ENCODE measurements around the gene NTMT1.

NTMT1 gene

DNA sequence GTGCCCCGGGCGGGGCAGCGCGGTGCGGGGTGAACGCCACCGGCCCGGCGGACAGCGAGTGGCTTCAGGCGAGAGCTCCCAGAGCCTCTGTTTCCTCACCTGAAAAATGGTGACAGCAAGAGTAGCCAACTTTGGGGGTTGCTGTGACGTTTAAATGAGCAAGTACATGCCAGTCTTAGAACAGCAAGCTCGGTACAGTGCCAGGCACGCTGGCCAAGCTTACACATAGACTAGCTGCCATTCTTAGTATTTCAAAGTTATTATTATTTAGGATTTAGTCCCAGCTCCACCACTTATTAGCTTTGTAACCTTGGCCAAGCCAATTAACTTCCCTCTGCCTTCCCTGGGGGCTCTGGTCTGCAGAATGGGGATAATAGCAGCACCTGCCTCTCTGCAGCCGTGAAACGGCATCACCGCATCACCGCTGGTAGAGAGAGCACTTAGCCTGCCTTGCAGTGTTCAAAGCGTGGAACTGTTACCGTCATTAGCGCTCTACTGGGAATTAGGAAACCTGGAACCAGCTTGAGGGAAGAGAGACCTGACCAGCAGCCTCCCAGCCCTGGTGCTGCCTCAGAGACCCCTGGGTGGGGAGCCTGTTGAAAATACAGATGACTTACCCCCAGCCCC, 5.2 kb upstream of the NTMT1 start, which contains the start of gene C9orf50:
C9orf50 (minus strand) TSS at position 433 of the 627 bp plus-strand sequence. CDS start 527 bp downstream, outside the sequence.
- Mint-ChIP-seq H3K27ac (no peak within 1 kb of the TSS), H3K4me1 (peaks cover 25% of the 10 kb centered on the region), H3K9me3 (peaks cover 0 to 4% of the 10 kb centered on the region in 2 donors), H3K27me3 (peaks cover 49% of the 10 kb centered on the region), H3K4me3 (peak within 1 kb of the TSS; percentile 14 to 66)
- DNase-seq (no peak), ATAC-seq (no peak)

DNA sequence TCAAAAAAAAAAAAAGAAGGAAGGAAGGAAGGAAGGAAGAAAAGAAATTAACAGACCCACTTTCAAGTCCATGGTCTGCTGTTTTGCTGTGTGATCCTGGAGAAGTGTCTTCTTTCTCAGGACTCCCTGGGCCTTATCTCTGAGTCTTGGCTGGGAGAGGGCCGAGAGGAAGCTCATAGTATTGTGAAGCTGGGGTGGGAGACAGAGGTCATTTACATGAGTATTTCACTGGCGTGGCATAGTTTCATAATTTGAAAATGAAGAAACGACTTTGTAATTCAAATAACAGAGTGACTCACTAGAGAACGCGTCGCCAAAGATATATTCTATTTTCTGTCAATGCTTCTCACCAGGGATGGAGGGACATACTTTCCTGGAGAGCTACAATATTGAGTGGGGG, 2.6 kb upstream of the NTMT1 start:
- no peak overlapping the region for H3K27ac Mint-ChIP-seq
- H3K27me3 Mint-ChIP-seq: peaks cover 46% of the 10 kb centered on the region
- DNase-seq (no peak), ATAC-seq (no peak)
- H3K4me1 Mint-ChIP-seq: peaks cover 44% of the 10 kb centered on the region
- no peak overlapping the region for H3K4me3 Mint-ChIP-seq
- H3K9me3 Mint-ChIP-seq: peaks cover 0 to 4% of the 10 kb centered on the region in 2 donors

DNA sequence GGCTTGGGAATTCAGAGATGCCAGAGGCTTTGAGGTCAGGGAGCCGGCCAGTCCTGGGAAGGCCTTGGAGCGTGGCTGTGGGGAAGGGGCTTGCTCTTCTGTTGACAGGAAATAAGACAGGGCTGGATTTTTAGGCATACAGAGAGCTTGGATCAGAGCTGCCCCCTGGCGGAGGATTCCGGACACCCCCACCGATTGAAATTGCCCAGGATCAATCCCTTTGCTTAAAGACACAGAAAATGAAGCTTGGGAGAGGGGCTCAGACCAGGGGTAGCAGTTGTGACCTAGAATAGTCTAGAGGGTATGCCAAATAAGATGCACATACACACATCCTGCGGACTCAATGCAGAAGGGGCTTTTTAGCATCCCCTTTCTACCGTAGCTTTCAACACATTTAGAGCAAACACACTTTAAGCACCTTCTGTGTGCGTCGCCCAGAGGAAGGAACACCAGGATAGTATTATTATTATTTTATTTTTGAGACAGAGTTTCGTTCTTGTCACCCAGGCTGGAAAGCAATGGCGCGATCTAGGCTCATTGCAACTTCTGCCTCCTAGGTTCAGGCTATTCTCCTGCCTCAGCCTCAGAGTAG, 1.7 kb upstream of the NTMT1 start:
- Mint-ChIP-seq H3K27me3 (peaks cover 37% of the 10 kb centered on the region), H3K9me3 (no peaks in the 10 kb centered on the region), H3K27ac (peak overlapping the region in 1 of 2 donors; percentile 72), H3K4me1 (peaks cover 53% of the 10 kb centered on the region), H3K4me3 (peak overlapping the region; percentile 83 to 87)
- no peak for ATAC-seq
- DNase-seq: peak; percentile 64 to 70

DNA sequence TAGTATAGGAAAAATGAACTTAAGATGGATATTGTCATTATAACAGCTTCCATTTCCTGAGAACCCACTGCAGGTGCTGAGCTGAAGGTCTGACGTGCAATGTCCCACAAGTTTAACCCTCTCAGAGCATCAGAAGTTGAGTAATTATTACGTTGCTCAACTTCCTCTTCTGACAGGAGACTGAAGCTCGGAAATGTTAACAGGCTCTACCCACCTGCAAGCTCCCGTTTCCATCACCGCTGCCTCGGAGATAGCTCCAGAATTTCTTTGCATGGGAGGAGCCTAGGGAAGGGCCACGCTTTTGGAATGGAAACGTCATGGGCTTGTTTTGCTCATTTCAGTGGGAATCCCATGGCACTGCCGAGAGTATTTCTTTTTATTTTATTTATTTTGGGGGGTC, 1.0 kb upstream of the NTMT1 start:
- peak overlapping the region; percentile 86 to 96 for H3K27ac Mint-ChIP-seq
- peaks cover 31% of the 10 kb centered on the region for H3K27me3 Mint-ChIP-seq
- H3K9me3 Mint-ChIP-seq: no peaks in the 10 kb centered on the region
- peaks cover 60% of the 10 kb centered on the region for H3K4me1 Mint-ChIP-seq
- DNase-seq: peak in 1 of 2 donors; percentile 32
- peak overlapping the region; percentile 83 to 87 for H3K4me3 Mint-ChIP-seq
- ATAC-seq: peak; percentile 59

DNA sequence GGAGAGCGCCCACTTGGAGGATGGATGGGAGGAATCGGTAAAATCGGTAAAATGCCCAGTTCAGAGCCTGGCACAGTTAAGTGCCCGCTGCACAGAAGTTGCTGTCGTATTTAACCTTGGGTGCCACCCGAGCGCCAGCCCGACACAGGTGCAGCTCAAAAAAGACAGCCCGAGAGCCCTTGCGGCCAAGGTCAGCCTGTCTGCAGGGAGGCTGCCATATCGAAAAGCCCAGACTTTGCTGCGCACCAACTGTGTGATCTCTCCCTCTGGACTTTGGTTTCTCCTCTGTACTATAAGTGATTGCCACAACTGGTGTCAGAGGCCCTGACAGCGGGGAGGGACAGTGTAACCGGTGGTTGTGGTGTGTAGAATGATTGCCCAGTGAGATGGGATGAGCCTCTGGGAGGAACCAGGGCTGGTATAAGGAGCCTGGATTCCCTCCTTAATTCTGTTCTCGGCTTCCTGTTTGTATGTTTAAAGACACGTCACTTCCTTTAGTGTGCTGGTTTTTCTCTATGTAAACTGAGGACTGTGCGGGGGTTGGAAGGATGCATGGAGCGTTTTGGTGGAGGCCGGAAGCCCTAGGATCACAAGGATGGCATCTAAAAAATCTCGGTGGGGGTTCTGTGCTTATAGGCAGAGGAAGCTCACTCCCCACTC, 792 bp downstream of the NTMT1 start:
- peaks cover 18% of the 10 kb centered on the region for H3K27me3 Mint-ChIP-seq
- ATAC-seq (peak; percentile 58), DNase-seq (peak in 1 of 2 donors; percentile 45)
- no peaks in the 10 kb centered on the region for H3K9me3 Mint-ChIP-seq
- peak overlapping the region; percentile 83 to 87 for H3K4me3 Mint-ChIP-seq
- peaks cover 69% of the 10 kb centered on the region for H3K4me1 Mint-ChIP-seq
- peak overlapping the region; percentile 6 to 85 for H3K27ac Mint-ChIP-seq

DNA sequence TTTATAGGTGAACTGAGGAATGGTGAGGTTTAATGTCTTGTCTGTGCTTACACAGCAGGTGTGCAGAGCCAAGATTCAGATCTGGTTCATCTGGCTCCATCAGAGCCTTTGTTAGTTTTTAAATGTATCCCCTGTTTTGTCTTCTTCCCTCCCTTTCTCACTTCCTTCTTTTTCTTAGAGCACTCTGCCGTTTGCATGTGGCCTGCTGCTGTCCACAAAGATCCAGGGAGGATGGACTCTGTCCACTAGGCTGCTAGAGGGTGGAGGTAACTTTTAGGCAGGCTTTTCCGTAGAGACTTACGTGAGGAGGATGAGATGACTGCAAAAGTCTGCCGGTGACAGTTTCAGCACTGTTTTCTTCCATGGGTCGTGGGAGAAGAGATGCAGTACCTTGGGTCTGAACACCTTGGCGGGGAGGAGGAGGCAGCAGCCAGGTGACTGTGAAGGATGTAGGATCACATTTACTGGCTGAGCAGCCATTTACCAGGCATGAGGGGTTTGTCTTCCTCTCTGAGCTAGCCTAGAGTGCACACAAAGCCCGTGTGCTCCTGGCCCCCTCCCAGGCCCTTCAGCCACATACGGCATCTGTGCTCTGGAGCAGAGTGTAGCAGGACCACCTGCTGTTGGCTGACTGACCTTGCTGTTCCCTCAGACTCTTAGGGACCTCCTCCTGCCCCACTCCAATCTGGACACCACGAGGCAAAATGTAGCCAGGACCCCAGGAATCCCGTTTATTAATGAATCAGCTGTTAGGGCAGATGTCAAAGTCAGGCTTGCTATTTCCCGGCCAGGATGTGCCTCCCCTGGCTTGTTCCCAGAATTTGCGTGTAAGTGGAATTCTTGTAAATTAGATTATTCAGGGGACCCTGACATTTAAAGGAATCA, 1.8 kb downstream of the NTMT1 start:
- peak overlapping the region; percentile 76 to 89 for H3K27ac Mint-ChIP-seq
- H3K4me1 Mint-ChIP-seq: peaks cover 72% of the 10 kb centered on the region
- DNase-seq (no peak), ATAC-seq (no peak)
- H3K27me3 Mint-ChIP-seq: peaks cover 7% of the 10 kb centered on the region
- H3K4me3 Mint-ChIP-seq: peak overlapping the region; percentile 83 to 87
- no peaks in the 10 kb centered on the region for H3K9me3 Mint-ChIP-seq

DNA sequence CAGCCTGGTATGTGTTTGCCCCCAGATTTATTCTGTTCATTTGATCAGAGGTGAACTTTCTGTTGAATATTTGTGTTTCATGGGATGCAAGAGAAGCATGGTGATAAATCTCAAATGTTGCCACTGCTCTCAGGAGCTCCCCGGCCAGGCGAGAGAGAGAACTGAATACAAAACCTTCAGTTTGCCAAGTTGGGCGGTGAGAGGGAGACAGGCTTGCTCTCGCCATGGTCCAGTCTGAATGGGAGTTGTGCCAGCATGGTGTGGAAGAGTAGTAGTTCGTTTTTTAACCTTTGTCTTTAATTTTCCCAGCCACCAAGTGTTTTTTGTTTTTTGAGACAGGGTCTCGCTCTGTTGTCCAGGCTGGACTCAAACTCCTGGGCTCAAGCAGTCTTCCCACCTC, 2.7 kb downstream of the NTMT1 start:
- Mint-ChIP-seq H3K27me3 (no peaks in the 10 kb centered on the region), H3K4me3 (peak overlapping the region in 1 of 2 donors; percentile 18), H3K9me3 (no peaks in the 10 kb centered on the region), H3K4me1 (peaks cover 72% of the 10 kb centered on the region), H3K27ac (peak overlapping the region in 1 of 2 donors; percentile 5)
- no peak for ATAC-seq
- DNase-seq: no peak

DNA sequence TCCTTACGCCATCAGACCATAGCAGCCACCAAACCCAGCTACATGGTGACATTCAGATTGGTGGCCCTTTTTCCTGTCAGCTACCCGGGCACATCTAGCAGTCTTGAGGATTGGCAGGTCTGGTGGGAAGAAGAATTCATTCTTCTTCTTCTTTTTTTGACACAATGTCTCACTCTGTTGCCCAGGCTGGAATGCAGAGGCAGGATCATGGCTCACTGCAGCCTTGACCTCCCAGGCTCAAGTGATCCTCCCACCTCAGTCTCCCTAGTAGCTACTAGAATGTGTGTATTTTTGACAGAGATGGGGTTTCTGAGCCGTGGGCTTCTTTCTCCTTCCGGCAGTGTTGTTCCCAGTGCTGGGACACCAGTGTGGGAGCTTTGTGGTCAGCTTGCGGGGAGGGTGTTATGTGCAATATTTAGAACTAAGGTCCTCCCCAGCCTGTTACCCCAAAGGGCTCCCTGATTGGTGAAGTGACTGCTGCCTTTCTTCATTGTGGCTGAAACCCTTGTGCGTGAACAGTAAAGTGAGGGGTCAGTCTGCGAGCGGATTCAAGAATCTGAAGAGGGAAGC, 3.4 kb downstream of the NTMT1 start:
- Mint-ChIP-seq H3K27ac (peak overlapping the region in 1 of 2 donors; percentile 46), H3K27me3 (no peaks in the 10 kb centered on the region), H3K4me3 (peak overlapping the region in 1 of 2 donors; percentile 18), H3K9me3 (no peaks in the 10 kb centered on the region), H3K4me1 (peaks cover 66% of the 10 kb centered on the region)
- ATAC-seq (no peak), DNase-seq (no peak)

DNA sequence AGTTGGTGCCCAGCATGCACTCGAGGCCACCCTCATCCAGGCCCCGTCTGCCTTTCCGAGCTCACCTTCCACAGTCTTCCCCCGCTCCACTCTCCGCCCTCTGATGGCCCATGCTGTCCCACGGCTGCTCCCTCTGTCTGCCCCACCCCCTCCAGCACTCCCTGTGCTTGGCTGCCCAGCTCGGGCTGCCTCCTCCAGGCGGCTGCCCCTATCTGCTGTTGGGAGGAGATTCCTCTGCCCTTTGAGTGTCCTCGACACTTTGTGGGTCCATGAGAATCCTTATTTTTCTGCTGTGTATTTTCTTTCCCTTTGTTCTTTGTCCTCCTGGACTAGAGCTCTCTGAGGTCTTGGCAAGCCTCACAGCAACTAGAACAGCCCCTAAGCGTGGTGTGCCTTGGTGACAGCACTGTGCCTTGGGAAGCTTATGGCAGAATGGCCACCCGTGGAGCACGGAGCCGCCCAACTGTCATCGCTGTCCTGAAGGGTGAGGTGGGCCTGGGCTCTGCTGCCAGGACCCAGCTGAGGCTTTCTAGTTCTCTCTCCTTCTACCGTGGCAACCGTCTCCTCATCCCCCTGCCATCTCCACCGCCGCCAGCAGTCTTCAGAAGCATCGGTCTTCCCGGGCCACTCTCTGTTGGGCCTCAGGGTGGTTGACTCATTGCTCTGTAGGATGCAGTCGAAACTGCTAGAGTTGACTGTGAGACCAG, 5.2 kb downstream of the NTMT1 start:
- peaks cover 54% of the 10 kb centered on the region for H3K4me1 Mint-ChIP-seq
- no peak for ATAC-seq

DNA sequence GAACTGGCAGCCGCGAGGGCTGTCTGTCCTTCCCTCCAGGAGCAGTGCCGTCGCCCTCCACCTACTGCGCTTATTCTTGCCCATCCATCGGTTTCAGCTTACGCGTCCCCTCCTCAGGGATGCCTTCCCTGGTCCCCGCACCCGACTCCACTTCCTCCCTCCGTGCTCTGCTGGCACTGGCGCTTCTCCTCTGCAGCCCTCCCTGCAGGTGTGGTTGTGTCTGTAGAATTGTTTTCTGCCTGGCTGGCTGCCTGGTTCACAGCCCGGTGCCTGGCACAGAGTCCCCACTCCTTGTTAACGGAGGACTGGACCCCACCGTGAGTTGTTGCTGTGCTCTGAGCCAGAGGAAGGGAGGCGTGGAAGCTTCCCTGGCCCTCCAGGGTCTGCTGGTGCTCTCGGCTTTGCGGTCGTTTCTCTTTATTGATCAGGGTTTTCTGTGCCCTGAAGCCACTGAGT, 5.7 kb downstream of the NTMT1 start:
- Mint-ChIP-seq H3K4me1 (peaks cover 52% of the 10 kb centered on the region), H3K9me3 (no peaks in the 10 kb centered on the region), H3K27ac (peak overlapping the region in 1 of 2 donors; percentile 91), H3K27me3 (no peaks in the 10 kb centered on the region), H3K4me3 (peak overlapping the region in 1 of 2 donors; percentile 7)
- ATAC-seq (no peak), DNase-seq (no peak)

More for the DNA sequence above, 5.2 kb downstream of the NTMT1 start:
- H3K27me3 Mint-ChIP-seq: no peaks in the 10 kb centered on the region
- H3K9me3 Mint-ChIP-seq: no peaks in the 10 kb centered on the region
- DNase-seq: no peak
- H3K4me3 Mint-ChIP-seq: peak overlapping the region in 1 of 2 donors; percentile 40
- H3K27ac Mint-ChIP-seq: peak overlapping the region; percentile 57 to 88

DNA sequence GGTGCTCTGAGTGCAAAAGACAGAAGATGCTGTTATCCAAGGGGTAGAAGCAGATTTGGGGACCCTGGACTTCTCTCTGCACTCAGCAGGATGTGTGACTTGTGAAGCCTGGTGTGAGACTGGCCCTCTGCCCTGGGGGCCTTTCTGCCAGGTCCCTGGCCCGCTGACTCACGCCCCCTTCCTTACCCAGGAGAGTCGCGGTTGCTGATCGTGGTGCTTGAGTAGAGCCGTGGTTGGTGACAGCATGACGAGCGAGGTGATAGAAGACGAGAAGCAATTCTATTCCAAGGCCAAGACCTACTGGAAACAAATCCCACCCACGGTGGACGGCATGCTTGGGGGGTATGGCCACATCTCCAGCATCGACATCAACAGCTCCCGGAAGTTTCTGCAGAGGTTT, 6.5 kb downstream of the NTMT1 start:
- H3K9me3 Mint-ChIP-seq: no peaks in the 10 kb centered on the region
- no peak for ATAC-seq
- H3K4me1 Mint-ChIP-seq: peaks cover 47% of the 10 kb centered on the region

DNA sequence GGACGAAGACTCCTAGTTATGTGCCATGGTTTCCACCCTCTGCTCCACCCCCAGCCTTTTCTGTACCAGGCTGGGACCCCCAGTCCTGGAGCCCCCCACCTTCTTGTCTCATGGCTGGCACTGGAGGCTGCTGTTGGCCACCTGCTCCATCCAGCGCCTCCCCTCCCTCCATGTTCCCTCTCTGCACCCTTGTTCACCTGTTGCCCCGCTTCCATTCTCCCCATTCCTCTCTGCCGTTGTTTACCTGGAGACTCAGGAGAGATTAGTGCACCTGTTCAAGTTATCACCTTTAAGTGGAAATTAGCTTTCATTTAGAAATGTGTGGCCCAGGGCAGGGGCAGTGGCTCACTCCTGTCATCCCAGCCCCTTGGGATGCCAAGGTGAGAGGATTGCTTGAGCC, 7.2 kb downstream of the NTMT1 start:
- ATAC-seq (no peak), DNase-seq (no peak)
- Mint-ChIP-seq H3K4me3 (no peak overlapping the region), H3K27me3 (no peaks in the 10 kb centered on the region), H3K9me3 (no peaks in the 10 kb centered on the region), H3K4me1 (peaks cover 47% of the 10 kb centered on the region), H3K27ac (no peak overlapping the region)

More for the DNA sequence above, 6.5 kb downstream of the NTMT1 start:
- H3K27me3 Mint-ChIP-seq: no peaks in the 10 kb centered on the region
- peak overlapping the region in 1 of 2 donors; percentile 40 for H3K27ac Mint-ChIP-seq
- no peak overlapping the region for H3K4me3 Mint-ChIP-seq
- DNase-seq: no peak

DNA sequence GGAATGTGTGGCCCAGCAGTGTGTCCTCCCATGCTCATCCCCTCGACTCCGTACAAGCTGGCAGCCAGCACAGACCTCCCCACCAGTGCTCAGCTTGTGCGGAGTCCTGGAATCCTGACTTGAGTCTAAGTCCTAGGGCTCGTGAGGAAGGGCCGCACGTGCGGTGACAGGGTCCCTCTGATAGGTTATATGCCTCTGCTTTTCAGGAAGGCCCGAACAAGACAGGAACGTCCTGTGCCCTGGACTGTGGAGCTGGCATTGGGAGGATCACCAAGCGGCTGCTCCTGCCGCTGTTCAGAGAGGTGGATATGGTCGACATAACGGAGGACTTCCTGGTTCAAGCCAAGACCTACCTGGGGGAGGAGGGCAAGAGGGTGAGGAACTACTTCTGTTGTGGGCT, 7.9 kb downstream of the NTMT1 start:
- Mint-ChIP-seq H3K4me3 (no peak overlapping the region), H3K9me3 (no peaks in the 10 kb centered on the region), H3K27me3 (no peaks in the 10 kb centered on the region), H3K27ac (peak overlapping the region in 1 of 2 donors; percentile 48), H3K4me1 (peaks cover 43% of the 10 kb centered on the region)
- no peak for DNase-seq
- ATAC-seq: no peak
